LNCAP (cell line): Measurements from ENCODE around the gene C3orf22.

Source experiments
- TF ChIP-seq, protein P1 (sequence below): fragments of 450-650 bp; IDR thresholded peaks from 2 replicates; pipeline ENCODE4 v1.5.1; 2017; ENCODE audit warnings: mild to moderate bottlenecking

The C3orf22 gene

DNA sequence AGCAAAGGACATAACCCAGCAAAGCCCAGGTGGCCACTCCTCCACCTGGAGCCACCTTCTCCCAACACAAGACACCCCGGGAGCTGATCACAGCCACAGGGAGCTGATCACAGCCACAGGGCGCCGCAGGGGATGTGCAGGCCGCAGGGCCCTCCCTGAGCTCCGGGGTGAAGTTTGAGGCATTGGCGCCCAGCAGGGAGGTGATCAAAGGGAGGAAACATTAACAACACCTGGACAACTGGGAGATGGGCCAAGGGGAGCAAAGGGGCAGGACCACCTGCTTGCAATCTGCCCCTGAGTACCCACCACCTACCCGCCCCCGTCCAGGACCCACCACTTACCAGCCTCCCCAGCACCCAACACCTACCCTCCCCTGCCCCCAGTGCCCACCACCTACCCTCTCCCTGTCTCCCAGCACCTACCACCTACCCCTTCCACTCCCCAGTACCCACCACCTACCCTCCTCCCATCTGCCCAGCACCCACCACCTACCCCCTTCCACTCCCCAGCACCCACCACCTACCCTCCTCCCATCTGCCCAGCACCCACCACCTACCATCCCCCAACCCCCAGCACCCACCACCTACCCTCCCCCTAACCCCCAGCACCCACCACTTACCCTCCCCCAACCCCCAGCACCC lies 43.5 kb downstream of the C3orf22 start:
- TF ChIP-seq, protein P1, sequence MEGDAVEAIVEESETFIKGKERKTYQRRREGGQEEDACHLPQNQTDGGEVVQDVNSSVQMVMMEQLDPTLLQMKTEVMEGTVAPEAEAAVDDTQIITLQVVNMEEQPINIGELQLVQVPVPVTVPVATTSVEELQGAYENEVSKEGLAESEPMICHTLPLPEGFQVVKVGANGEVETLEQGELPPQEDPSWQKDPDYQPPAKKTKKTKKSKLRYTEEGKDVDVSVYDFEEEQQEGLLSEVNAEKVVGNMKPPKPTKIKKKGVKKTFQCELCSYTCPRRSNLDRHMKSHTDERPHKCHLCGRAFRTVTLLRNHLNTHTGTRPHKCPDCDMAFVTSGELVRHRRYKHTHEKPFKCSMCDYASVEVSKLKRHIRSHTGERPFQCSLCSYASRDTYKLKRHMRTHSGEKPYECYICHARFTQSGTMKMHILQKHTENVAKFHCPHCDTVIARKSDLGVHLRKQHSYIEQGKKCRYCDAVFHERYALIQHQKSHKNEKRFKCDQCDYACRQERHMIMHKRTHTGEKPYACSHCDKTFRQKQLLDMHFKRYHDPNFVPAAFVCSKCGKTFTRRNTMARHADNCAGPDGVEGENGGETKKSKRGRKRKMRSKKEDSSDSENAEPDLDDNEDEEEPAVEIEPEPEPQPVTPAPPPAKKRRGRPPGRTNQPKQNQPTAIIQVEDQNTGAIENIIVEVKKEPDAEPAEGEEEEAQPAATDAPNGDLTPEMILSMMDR = no peak

DNA sequence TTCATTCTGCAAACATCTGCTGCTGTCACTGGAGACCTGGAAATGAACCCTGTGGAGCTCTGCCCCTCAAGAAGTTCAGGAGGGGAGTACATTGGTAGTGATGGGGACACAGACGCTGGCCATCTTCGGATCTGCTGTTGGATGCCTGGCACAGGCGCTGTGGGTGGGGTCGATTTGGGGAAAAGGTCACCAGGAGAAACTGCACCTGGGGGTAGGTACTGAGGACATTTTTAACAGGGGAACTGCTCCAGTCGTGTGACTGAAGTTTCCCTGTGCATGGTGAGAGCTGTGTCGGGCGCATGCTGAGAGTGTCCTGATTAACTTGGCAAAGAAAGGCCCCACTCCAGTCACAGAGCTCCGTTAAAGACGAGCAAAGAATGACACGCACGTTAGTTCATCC lies 44.6 kb downstream of the C3orf22 start:
- TF ChIP-seq, protein P1 = no peak

DNA sequence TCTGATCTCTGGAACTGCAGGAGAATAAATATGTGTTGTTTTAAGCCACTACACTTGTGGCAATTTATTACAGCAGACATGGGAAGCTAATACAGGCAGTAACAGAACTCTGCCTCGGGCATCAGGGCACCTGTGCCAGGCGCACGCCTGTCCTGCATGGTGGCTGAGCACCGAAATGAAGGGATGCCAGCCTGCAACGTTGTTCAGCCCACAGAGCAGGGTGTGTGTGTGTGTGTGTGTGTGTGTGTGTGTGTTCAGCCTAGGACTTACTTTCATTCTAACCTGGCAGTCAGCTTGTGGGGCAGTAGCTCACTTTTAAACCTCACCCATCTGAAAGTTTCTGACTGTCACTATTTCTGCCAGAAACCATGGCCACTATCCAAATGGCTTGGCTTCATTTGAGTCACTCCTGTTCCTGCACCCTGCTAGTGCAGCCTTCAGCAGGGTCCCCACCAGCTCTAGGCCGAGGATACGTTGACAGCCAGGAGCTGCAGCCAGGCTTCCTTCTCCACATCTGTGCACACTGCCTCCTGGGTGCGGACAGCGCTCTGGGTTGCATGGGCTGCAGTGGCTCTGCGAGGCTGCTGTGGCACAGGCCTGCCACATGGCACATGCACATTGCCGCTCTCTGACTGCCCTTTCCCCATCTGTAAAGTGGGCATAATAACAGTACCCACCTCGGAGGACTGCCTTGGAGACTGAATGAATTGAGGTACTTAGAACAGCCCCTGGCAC lies 45.6 kb downstream of the C3orf22 start:
- TF ChIP-seq, protein P1 = no peak

DNA sequence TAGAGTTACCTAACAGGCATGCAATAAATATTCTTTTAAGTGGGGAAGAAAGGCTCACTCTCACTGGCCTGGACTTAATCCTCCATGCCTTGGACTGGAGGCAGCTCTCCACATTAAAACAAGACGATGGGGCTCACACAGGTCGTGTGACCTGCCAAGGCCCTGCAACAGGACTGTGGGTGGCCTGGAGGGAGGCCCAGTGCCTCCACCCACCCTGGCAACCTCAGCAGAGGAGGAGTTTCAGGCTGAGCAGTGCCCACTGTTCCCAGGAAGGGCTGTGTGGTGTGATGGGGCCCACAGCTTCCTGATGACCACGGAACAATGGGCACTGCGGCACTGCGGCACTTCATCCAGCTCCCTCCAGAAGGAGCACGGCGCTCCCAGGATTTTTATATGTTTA lies 46.7 kb downstream of the C3orf22 start:
- TF ChIP-seq, protein P1 = no peak

DNA sequence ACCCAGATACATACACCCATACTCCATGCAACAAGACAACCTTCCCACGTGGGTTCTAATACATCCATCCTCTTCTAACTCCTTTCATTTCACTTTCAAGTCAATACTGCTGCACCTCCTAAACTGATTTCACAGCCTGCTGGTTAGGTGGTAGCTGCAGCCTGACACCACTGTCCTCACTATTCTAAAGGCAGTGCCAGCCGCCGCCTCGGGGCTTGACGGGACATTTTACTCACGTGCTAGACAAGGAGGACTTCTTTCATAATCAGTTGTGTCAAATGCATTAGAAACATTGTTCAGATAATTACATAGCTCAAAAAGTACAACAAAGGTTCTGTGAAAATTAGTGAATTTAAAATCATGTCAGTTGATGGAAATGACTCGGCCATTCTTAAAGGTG lies 47.4 kb downstream of the C3orf22 start:
- TF ChIP-seq, protein P1 = no peak

DNA sequence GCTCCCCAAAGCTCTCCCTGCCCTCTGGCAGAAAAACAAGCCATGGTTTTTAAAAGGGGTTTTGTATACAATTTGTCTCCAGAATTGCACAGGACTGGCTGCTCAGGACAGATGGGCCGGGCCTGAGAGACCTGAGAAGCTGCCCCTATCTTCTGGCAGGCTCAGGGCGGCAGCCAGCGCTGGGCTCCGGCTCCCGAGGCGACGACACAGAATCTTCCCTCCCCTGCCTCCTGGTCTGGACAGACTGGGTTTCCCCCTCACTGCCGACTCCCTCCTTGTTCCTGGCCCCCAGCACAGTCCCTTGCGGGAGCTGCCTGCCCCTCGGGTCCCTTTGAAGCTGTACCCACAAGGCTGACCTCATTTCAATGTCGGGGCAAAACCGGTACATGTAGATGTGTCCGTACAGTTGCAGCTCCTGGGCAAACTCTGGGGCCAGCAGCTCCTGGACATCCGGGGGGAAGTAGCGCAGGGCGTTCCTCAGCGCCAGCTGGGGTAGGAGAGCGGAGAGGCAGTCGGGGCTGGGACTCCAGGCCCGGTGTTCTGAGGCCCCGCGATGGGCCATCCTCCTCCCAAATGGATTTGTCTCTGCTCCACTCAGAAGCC lies 48.3 kb downstream of the C3orf22 start:
- TF ChIP-seq, protein P1 = no peak

DNA sequence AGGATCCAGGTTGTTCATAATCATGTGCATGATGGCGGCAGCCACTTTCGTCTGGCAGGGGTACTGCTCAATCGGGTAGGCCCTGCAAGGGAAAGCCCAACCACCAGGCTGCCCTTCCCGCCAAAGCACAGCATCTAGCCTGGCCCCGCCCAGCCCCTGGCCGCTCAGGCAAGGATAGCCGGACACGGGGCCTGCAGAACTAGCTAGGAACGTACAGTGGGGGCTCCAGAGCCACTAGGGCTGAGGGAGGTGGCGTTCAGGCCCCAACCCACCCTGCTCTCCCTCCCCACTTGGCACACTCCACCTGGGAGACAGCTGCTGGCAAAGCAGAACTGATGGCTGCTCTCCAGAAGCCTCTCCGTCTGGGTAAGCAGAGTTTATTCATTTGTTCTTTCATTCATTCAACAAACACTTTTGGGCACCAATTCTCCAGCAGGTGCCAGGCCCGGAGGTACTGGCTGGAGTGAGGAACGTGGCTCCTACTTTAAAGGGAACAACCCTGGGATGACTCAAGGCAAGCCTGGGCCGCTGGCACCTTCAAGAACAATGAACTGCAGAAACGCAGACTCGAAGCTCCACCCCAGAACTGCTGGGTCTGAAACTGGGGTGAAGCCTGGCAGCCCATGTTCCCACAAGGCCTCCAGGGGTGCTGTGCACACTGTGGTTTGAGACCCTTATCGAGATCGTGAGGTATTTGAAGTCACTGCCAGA lies 49.0 kb downstream of the C3orf22 start:
- TF ChIP-seq, protein P1 = no peak
